ENCODE measurements around the gene GRIK2. TPM values are rescaled to one million over a fixed set of nuclear protein-coding genes. Genes with fewer than 3 reads are reported as not detected.
A peak's percentile ranks its signal among the peaks of the same experiment; 100 is the strongest.

Gene GRIK2
- total RNA-seq, 1 experiment from 2014 or later, result 0.07 TPM

- DNase-seq, result peak; percentile 81
- Histone ChIP-seq H3K27me3 (ENCODE audit: low read length) (no peaks in the 10 kb centered on the region), H3K9me3 (ENCODE audit: low read length) (no peaks in the 10 kb centered on the region), H3K27ac (ENCODE audit: low read length) (no peak overlapping the region), H3K4me1 (ENCODE audit: low read length) (no peaks in the 10 kb centered on the region), H4K20me1 (ENCODE audit: insufficient read depth, low read depth, low read length) (no peaks in the 10 kb centered on the region), H3K36me3 (ENCODE audit: insufficient read depth, low read length) (no peaks in the 10 kb centered on the region), H3K4me2 (ENCODE audit: low read depth, low read length, poor library complexity, severe bottlenecking) (no peak overlapping the region), H3K9me2 (replicated peaks; ENCODE audit: insufficient read depth, low read length) (no peaks in the 10 kb centered on the region), H3K79me2 (ENCODE audit: low read length) (no peaks in the 10 kb centered on the region), H2AFZ (ENCODE audit: low read length) (no peak overlapping the region), H3K9ac (ENCODE audit: low read length) (no peak overlapping the region), H3K4me3 (ENCODE audit: low read length) (no peak overlapping the region)
Observed at GRCh38 chr6:101396548-101397173, 3.2 kb downstream of the GRIK2 start.

DNA sequence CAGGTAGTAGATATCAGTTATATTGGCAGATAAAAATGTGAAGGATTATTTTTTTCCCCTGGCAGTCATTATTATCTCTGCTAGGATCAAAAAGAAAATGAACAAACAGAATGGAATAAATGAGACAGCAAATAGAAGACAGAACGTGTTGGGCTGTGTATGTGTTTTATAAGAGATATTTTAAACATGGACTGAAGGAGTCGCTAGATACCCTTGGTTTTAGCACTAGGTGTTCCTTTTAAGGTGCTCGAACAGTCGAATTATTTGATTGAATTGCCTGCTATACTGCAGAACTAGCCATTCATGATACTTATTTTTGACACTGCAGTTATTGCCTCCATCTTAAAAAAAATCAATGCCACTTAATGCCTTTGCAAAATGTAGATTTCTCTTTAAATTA lies 3.7 kb downstream of the GRIK2 start:
- no peaks in the 10 kb centered on the region for H3K27me3 ChIP-seq (ENCODE audit: low read length)
- H3K4me2 ChIP-seq (ENCODE audit: low read depth, low read length, poor library complexity, severe bottlenecking), result no peak overlapping the region
- H4K20me1 ChIP-seq (ENCODE audit: insufficient read depth, low read depth, low read length), result no peaks in the 10 kb centered on the region
- H3K36me3 ChIP-seq (ENCODE audit: insufficient read depth, low read length), result no peaks in the 10 kb centered on the region
- no peaks in the 10 kb centered on the region for H3K9me2 ChIP-seq (replicated peaks; ENCODE audit: insufficient read depth, low read length)
- no peak overlapping the region for H3K9ac ChIP-seq (ENCODE audit: low read length)
- DNase-seq, result peak; percentile 56
- H3K9me3 ChIP-seq (ENCODE audit: low read length), result no peaks in the 10 kb centered on the region
- H3K4me1 ChIP-seq (ENCODE audit: low read length), result no peaks in the 10 kb centered on the region
- H3K79me2 ChIP-seq (ENCODE audit: low read length), result no peaks in the 10 kb centered on the region
- H3K27ac ChIP-seq (ENCODE audit: low read length), result no peak overlapping the region
- H2AFZ ChIP-seq (ENCODE audit: low read length), result no peak overlapping the region
- H3K4me3 ChIP-seq (ENCODE audit: low read length), result no peak overlapping the region

DNA sequence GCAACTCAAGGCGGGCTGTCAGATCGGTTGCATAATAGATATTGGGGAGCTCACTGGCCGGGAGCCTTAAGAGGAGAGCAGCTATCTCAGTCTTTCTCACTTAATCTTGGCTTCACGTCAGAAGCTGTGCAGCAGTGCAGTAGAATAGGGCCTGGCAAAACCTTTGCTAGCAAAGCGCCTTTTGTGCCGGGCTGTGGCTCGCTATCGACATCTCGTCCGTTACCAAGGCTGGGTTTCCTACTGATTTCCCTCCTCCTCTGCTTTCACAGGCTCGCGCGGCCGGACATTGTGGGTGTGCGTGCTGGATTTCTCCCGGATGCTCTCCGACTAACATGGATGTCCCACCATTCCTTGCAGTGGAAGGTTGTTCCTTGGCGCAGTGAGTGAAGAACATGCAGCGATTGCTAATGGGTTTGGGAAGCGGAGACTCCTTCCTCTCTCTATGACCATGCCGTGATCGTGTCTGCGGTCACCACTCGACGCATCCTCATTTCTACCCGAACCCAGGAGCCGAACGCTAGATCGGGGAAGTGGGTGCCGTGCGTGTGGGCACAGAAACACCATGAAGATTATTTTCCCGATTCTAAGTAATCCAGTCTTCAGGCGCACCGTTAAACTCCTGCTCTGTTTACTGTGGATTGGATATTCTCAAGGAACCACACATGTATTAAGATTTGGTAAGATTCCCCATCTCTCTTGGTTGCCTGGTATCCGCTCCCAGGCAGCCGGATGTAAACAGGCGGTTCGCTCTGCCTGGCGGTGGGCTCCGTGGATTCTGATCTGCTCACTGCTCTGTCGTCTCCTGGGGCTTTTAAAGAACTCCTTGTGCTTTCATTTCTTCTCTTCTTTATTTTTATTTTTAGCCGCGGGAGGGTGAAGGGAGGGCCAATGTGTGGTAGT lies 5.5 kb downstream of the GRIK2 start:
- H3K27me3 ChIP-seq (ENCODE audit: low read length), result no peaks in the 10 kb centered on the region
- H3K9ac ChIP-seq (ENCODE audit: low read length), result no peak overlapping the region
- no peaks in the 10 kb centered on the region for H3K36me3 ChIP-seq (ENCODE audit: insufficient read depth, low read length)
- H3K27ac ChIP-seq (ENCODE audit: low read length), result no peak overlapping the region
- H2AFZ ChIP-seq (ENCODE audit: low read length), result no peak overlapping the region
- no peaks in the 10 kb centered on the region for H4K20me1 ChIP-seq (ENCODE audit: insufficient read depth, low read depth, low read length)
- no peaks in the 10 kb centered on the region for H3K4me1 ChIP-seq (ENCODE audit: low read length)
- DNase-seq, result no peak
- H3K4me3 ChIP-seq (ENCODE audit: low read length), result no peak overlapping the region
- no peaks in the 10 kb centered on the region for H3K9me2 ChIP-seq (replicated peaks; ENCODE audit: insufficient read depth, low read length)
- no peaks in the 10 kb centered on the region for H3K79me2 ChIP-seq (ENCODE audit: low read length)
- H3K9me3 ChIP-seq (ENCODE audit: low read length), result no peaks in the 10 kb centered on the region
- H3K4me2 ChIP-seq (ENCODE audit: low read depth, low read length, poor library complexity, severe bottlenecking), result no peak overlapping the region

GRCh38 chr6:101399616-101400162 lies 6.2 kb downstream of the GRIK2 start:
- Histone ChIP-seq H3K79me2 (ENCODE audit: low read length) (no peaks in the 10 kb centered on the region), H3K4me1 (ENCODE audit: low read length) (no peaks in the 10 kb centered on the region), H3K4me2 (ENCODE audit: low read depth, low read length, poor library complexity, severe bottlenecking) (no peak overlapping the region), H2AFZ (ENCODE audit: low read length) (no peak overlapping the region), H4K20me1 (ENCODE audit: insufficient read depth, low read depth, low read length) (no peaks in the 10 kb centered on the region), H3K9me2 (replicated peaks; ENCODE audit: insufficient read depth, low read length) (no peaks in the 10 kb centered on the region), H3K4me3 (ENCODE audit: low read length) (no peak overlapping the region), H3K9ac (ENCODE audit: low read length) (no peak overlapping the region), H3K27ac (ENCODE audit: low read length) (no peak overlapping the region), H3K9me3 (ENCODE audit: low read length) (no peaks in the 10 kb centered on the region), H3K36me3 (ENCODE audit: insufficient read depth, low read length) (no peaks in the 10 kb centered on the region), H3K27me3 (ENCODE audit: low read length) (no peaks in the 10 kb centered on the region)
- DNase-seq, result no peak

- Histone ChIP-seq H4K20me1 (ENCODE audit: insufficient read depth, low read depth, low read length) (no peaks in the 10 kb centered on the region), H3K36me3 (ENCODE audit: insufficient read depth, low read length) (no peaks in the 10 kb centered on the region), H3K4me1 (ENCODE audit: low read length) (no peaks in the 10 kb centered on the region), H3K79me2 (ENCODE audit: low read length) (no peaks in the 10 kb centered on the region), H3K9me3 (ENCODE audit: low read length) (no peaks in the 10 kb centered on the region), H3K4me3 (ENCODE audit: low read length) (no peak overlapping the region), H2AFZ (ENCODE audit: low read length) (no peak overlapping the region), H3K4me2 (ENCODE audit: low read depth, low read length, poor library complexity, severe bottlenecking) (no peak overlapping the region), H3K27ac (ENCODE audit: low read length) (no peak overlapping the region), H3K9me2 (replicated peaks; ENCODE audit: insufficient read depth, low read length) (no peaks in the 10 kb centered on the region), H3K9ac (ENCODE audit: low read length) (no peak overlapping the region), H3K27me3 (ENCODE audit: low read length) (no peaks in the 10 kb centered on the region)
- no peak for DNase-seq
Observed at GRCh38 chr6:101400326-101401135, 7.0 kb downstream of the GRIK2 start.

DNA sequence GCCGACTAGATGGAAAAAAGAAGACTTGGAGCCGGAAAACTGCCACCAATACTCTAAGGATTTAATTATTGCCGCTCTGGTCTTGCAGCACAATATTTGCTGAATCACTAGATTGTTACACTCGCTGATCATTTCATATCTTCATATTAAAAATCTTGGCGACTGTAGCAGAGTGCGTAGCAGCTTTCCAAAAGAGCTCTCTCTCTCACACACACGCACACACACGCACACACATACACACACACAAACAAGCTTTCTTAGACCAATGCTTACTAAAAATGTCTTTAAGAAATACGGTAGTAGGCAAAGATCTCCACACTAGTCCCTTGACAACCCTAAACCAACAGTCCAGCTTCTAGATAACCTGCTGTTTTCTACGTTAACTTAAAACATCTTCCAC lies 7.7 kb downstream of the GRIK2 start:
- H3K4me3 ChIP-seq (ENCODE audit: low read length), result no peak overlapping the region
- no peaks in the 10 kb centered on the region for H3K9me2 ChIP-seq (replicated peaks; ENCODE audit: insufficient read depth, low read length)
- no peaks in the 10 kb centered on the region for H3K79me2 ChIP-seq (ENCODE audit: low read length)
- no peaks in the 10 kb centered on the region for H3K4me1 ChIP-seq (ENCODE audit: low read length)
- no peaks in the 10 kb centered on the region for H3K36me3 ChIP-seq (ENCODE audit: insufficient read depth, low read length)
- no peak overlapping the region for H2AFZ ChIP-seq (ENCODE audit: low read length)
- no peaks in the 10 kb centered on the region for H3K9me3 ChIP-seq (ENCODE audit: low read length)
- H3K27ac ChIP-seq (ENCODE audit: low read length), result no peak overlapping the region
- H3K27me3 ChIP-seq (ENCODE audit: low read length), result no peaks in the 10 kb centered on the region
- DNase-seq, result no peak
- no peak overlapping the region for H3K9ac ChIP-seq (ENCODE audit: low read length)
- H4K20me1 ChIP-seq (ENCODE audit: insufficient read depth, low read depth, low read length), result no peaks in the 10 kb centered on the region
- H3K4me2 ChIP-seq (ENCODE audit: low read depth, low read length, poor library complexity, severe bottlenecking), result no peak overlapping the region

DNA sequence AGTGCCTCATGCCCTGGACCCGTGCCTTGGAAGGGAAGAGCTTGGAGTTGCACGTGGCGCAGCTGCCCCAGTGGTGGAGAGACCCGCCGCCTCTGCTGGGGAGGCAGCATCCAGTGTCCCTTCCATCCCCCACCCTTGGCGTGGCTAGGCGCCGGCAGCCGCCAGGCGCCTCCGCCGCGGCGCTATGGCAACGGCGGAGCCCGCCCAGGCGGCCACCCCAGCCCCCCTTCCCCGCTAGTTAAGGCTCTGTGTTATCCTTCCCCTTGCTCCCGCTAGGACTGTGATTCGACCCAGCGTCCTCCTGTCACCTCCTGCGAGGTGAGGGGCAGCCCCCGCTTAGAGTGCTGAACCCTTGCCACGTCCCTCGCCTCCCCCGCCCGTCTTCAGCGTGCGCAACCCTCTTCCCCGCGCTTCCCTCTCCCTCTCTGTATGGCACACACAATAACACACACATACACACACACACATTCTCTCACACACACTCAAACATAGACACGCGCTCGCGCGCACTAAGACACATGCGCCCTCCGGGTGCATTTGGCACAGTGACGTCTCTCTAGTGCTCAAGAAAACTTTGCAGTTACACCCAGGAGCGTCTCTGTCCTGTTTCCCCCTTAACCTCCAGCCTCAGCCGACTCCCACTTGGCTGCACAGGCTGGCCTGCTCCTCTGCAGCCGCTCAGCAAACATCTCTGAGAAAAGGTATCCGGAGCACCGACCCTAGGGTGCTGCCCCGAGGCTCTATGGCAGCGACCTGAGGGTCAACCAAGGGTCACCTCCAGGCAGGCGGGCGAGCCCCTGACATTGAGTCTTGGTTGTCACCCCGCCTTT lies 8.5 kb downstream of the GRIK2 start:
- no peak overlapping the region for H3K4me3 ChIP-seq (ENCODE audit: low read length)
- H3K4me1 ChIP-seq (ENCODE audit: low read length), result no peaks in the 10 kb centered on the region
- no peak for DNase-seq
- no peaks in the 10 kb centered on the region for H4K20me1 ChIP-seq (ENCODE audit: insufficient read depth, low read depth, low read length)
- H3K9ac ChIP-seq (ENCODE audit: low read length), result no peak overlapping the region
- no peak overlapping the region for H3K4me2 ChIP-seq (ENCODE audit: low read depth, low read length, poor library complexity, severe bottlenecking)
- no peaks in the 10 kb centered on the region for H3K36me3 ChIP-seq (ENCODE audit: insufficient read depth, low read length)
- no peak overlapping the region for H2AFZ ChIP-seq (ENCODE audit: low read length)
- no peaks in the 10 kb centered on the region for H3K79me2 ChIP-seq (ENCODE audit: low read length)
- H3K9me3 ChIP-seq (ENCODE audit: low read length), result no peaks in the 10 kb centered on the region
- no peaks in the 10 kb centered on the region for H3K9me2 ChIP-seq (replicated peaks; ENCODE audit: insufficient read depth, low read length)
- no peaks in the 10 kb centered on the region for H3K27me3 ChIP-seq (ENCODE audit: low read length)
- H3K27ac ChIP-seq (ENCODE audit: low read length), result no peak overlapping the region
